Measurements from ENCODE around the gene CCIN. TPM values are rescaled to one million over a fixed set of nuclear protein-coding genes. Genes with fewer than 3 reads are reported as not detected.

CCIN gene
- total and polyA plus RNA-seq, 9 of the 15 experiments (the other 6 are each of a cell fraction or from before 2014, with no cell fraction given): not detected

GRCh38 chr9:36142510-36143244 is 26.5 kb upstream of the CCIN start (continued):
- TF ChIP-seq TEAD2 (tag; IDR thresholded peaks at IDR 0.05) (no peak), HNRNPK (IDR thresholded peaks at IDR 0.05; ENCODE audit: low read depth, low read length, poor library complexity, severe bottlenecking) (no peak), RB1 (IDR thresholded peaks at IDR 0.05; ENCODE audit: low read depth) (no peak), ARID1B (IDR thresholded peaks at IDR 0.05) (peak; percentile 85), MTA2 (IDR thresholded peaks at IDR 0.05; ENCODE audit: low read depth) (peak; percentile 41; the same call in 1 of the 2 replicates), ZNF766 (CRISPR knock-in tag; conservative IDR thresholded peaks at IDR 0.05) (no peak), HDAC2 (IDR thresholded peaks at IDR 0.05) (0 out of 2 replicates have a peak, but pooled peaks have one; percentile 23), TGIF2 (CRISPR knock-in tag; IDR thresholded peaks at IDR 0.05) (no peak), BCOR (IDR thresholded peaks at IDR 0.05) (peak; percentile 64), ARID3A (IDR thresholded peaks at IDR 0.05; ENCODE audit: borderline replicate concordance, low read depth, low read length) (no peak), TBP (optimal IDR thresholded peaks at IDR 0.05; ENCODE audit: low read depth, low read length) (peak; percentile 34), DPF2 (IDR thresholded peaks at IDR 0.05) (peak; percentile 72), BRF2 (IDR thresholded peaks at IDR 0.05; ENCODE audit: borderline replicate concordance, insufficient read depth, insufficient read length) (no peak), FOSL1 (tag; conservative IDR thresholded peaks at IDR 0.05) (no peak), RCOR1 (IDR thresholded peaks at IDR 0.05; ENCODE audit: borderline replicate concordance in 1 of 2, low read depth in 2 of 2, low read length in 2 of 2) (peak in 1 of 2 experiments; percentile 68; a peak in 1 of 4 replicates), TAL1 (IDR thresholded peaks at IDR 0.05) (peak; percentile 71), CEBPG (CRISPR knock-in tag; IDR thresholded peaks at IDR 0.05) (no peak), CEBPG (tag; conservative IDR thresholded peaks at IDR 0.05 in 1 of 2, IDR thresholded peaks at IDR 0.05 in 1 of 2) (no peak), SMARCE1 (IDR thresholded peaks at IDR 0.05) (0 out of 2 replicates have a peak, but pooled peaks have one; percentile 51), MBD2 (IDR thresholded peaks at IDR 0.05; ENCODE audit: borderline replicate concordance, low read depth) (0 out of 2 replicates have a peak, but pooled peaks have one; percentile 20), ZBTB1 (CRISPR knock-in tag; IDR thresholded peaks at IDR 0.05; ENCODE audit: borderline replicate concordance, low read depth) (no peak), ATF3 (IDR thresholded peaks at IDR 0.05) (no peak), ATF3 (CRISPR knock-in tag; conservative IDR thresholded peaks at IDR 0.05) (no peak), ZBTB33 (CRISPR knock-in tag; IDR thresholded peaks at IDR 0.05) (peak; percentile 25; the same call in 1 of the 2 replicates)

Data from K562 (cell line).